OCI-LY7 (cell line): ENCODE data around the gene ENOSF1. TPM values are rescaled to one million over a fixed set of nuclear protein-coding genes. Genes with fewer than 3 reads are reported as not detected.

Experiments used
- BruUV-seq: library from RNA; stranded (reverse); fragments of 400-500 nt; replicated peaks from 2 replicates; lab custom pipeline; 2021; lab: Mats Ljungman, UMichigan
- CTCF ChIA-PET: fragments of 300-600 bp; sonication (Branson Sonifier 250); formaldehyde crosslinking; loops from one replicate; lab custom pipeline; 2022; ENCODE audit warnings: antibody characterized with exemption; ENCODE audit not compliant: unreplicated experiment; lab: Charles Lee
- POLR2A ChIA-PET: fragments of 300-600 bp; sonication (Branson Sonifier 250); formaldehyde crosslinking; loops from one replicate; lab custom pipeline; 2022; ENCODE audit warnings: antibody characterized with exemption; lab: Charles Lee
- DNase-seq: peaks from one replicate; pipeline ENCODE4 v3.0.0-alpha.2; 2015; ENCODE audit warnings: low spot score
- H2AFZ ChIP-seq: fragments of 200-600 bp; sonication (generic), shearing (Covaris generic); 2 replicates; pipeline ENCODE4 v1.6.1; 2014; ENCODE audit warnings: mild to moderate bottlenecking, antibody characterized with exemption, low read length, moderate library complexity
- H3K27ac ChIP-seq: fragments of 200-600 bp; sonication (generic); 2 replicates; pipeline ENCODE4 v1.5.1; 2014; ENCODE audit warnings: mixed run types, low read depth, mild to moderate bottlenecking, moderate library complexity, low read length, inconsistent platforms; ENCODE audit not compliant: poor library complexity, severe bottlenecking
- H3K36me3 ChIP-seq: fragments of 200-600 bp; sonication (generic); 2 replicates; pipeline ENCODE4 v1.6.1; 2014; ENCODE audit warnings: mild to moderate bottlenecking, antibody characterized with exemption, low read length, moderate library complexity, mixed read lengths; ENCODE audit not compliant: insufficient read depth
- H3K4me1 ChIP-seq: fragments of 200-600 bp; sonication (generic); 2 replicates; pipeline ENCODE4 v1.5.1; 2014; ENCODE audit warnings: mild to moderate bottlenecking, low read length; ENCODE audit not compliant: insufficient read depth, poor library complexity, severe bottlenecking
- H3K4me2 ChIP-seq: fragments of 200-600 bp; sonication (generic); 2 replicates; pipeline ENCODE4 v1.6.1; 2014; ENCODE audit warnings: mild to moderate bottlenecking, low read length
- H3K4me3 ChIP-seq: fragments of 200-600 bp; sonication (generic); 2 replicates; pipeline ENCODE4 v1.5.1; 2014; ENCODE audit warnings: mild to moderate bottlenecking, low read depth, low read length; ENCODE audit not compliant: poor library complexity, severe bottlenecking
- H3K79me2 ChIP-seq: fragments of 200-600 bp; sonication (generic); 2 replicates; pipeline ENCODE4 v1.6.1; 2016; ENCODE audit warnings: low read depth, mild to moderate bottlenecking, low read length, moderate library complexity, mixed read lengths; ENCODE audit not compliant: insufficient read depth
- H3K9me2 ChIP-seq: fragments of 200-600 bp; sonication (generic); 2 replicates; pipeline ENCODE4 v1.6.1; 2016; ENCODE audit warnings: mild to moderate bottlenecking, low read length, mixed read lengths; ENCODE audit not compliant: insufficient read depth
- H3K9me3 ChIP-seq: fragments of 200-600 bp; sonication (generic); 2 replicates; pipeline ENCODE4 v1.6.1; 2014; ENCODE audit warnings: mild to moderate bottlenecking, mixed run types, low read length, mixed read lengths
- H4K20me1 ChIP-seq: fragments of 200-600 bp; sonication (generic); 2 replicates; pipeline ENCODE4 v1.6.1; 2014; ENCODE audit warnings: mild to moderate bottlenecking, antibody characterized with exemption, low read length, moderate library complexity, mixed read lengths; ENCODE audit not compliant: insufficient read depth
- CTCF ChIP-seq: fragments of 200-600 bp; sonication (generic); conservative IDR thresholded peaks from 2 replicates; pipeline ENCODE4 v1.5.1; 2014; ENCODE audit warnings: mild to moderate bottlenecking, antibody characterized with exemption, low read length, moderate library complexity, mixed read lengths
- EZH2phosphoT487 ChIP-seq: fragments of 200-600 bp; sonication (generic); IDR thresholded peaks from 2 replicates; pipeline ENCODE4 v1.6.1; 2018; ENCODE audit warnings: low read depth, borderline replicate concordance, mild to moderate bottlenecking, mixed run types, antibody characterized with exemption, low read length, moderate library complexity, mixed read lengths
- intact Hi-C: fragments of 100-400 bp; cut with micrococcal nuclease; formaldehyde crosslinking; loops from one replicate; pipeline ENCODE4 v1.10.0; 2022; ENCODE audit not compliant: unreplicated experiment
- total RNA-seq, 2 experiments: library from RNA; depleted of rRNA in 1 of 2; stranded (reverse); fragments of >200 nt in 1 of 2; shearing (Covaris generic) in 1 of 2; gene quantifications; 2 replicates each; pipeline ENCODE4 v1.2.3, GENCODE V29; 2014 to 2022

Gene ENOSF1
- total RNA-seq, 2 experiments from 2014 or later, result 40.1 to 44.0 TPM

- no peak for DNase-seq
- no peaks in the 10 kb centered on the region for H3K4me1 ChIP-seq
- H3K4me2 ChIP-seq, result no peak overlapping the region
- peaks cover 19% of the 10 kb centered on the region for H3K36me3 ChIP-seq
- TF ChIP-seq EZH2phosphoT487 (no peak), CTCF (no peak)
- no peak overlapping the region for H3K27ac ChIP-seq
- POLR2A ChIA-PET, result interaction anchor here (1.9 kb wide), 1 partner anchor 20 kb away, joined by 5 read pairs; no protein-coding TSS in a partner anchor
- H3K9me2 ChIP-seq, result no peaks in the 10 kb centered on the region
- BruUV-seq, result no TSS peak
- H4K20me1 ChIP-seq, result no peaks in the 10 kb centered on the region
- no peak overlapping the region for H3K4me3 ChIP-seq
- CTCF ChIA-PET, result no interaction called here
- H3K9me3 ChIP-seq, result no peaks in the 10 kb centered on the region
- H2AFZ ChIP-seq, result no peak overlapping the region
- intact Hi-C loops, result no loop called here
- H3K79me2 ChIP-seq, result peaks cover 8% of the 10 kb centered on the region; the same call in 1 of the 2 replicates
Measured at GRCh38 chr18:706405-706804, 6.0 kb downstream of the ENOSF1 start.

GRCh38 chr18:703213-703967, 9.0 kb downstream of the ENOSF1 start:
- no peaks in the 10 kb centered on the region for H3K79me2 ChIP-seq
- H3K4me2 ChIP-seq, result no peak overlapping the region
- H4K20me1 ChIP-seq, result no peaks in the 10 kb centered on the region
- BruUV-seq, result no TSS peak
- H3K9me3 ChIP-seq, result no peaks in the 10 kb centered on the region
- no peaks in the 10 kb centered on the region for H3K4me1 ChIP-seq
- H2AFZ ChIP-seq, result no peak overlapping the region
- peaks cover 16% of the 10 kb centered on the region for H3K36me3 ChIP-seq
- DNase-seq, result no peak
- ChIA-PET CTCF (no interaction called here), POLR2A (interaction anchor here (0.6 kb wide), 1 partner anchor 10 kb away, joined by 3 read pairs; no protein-coding TSS in a partner anchor)
- TF ChIP-seq EZH2phosphoT487 (no peak), CTCF (no peak)
- no peak overlapping the region for H3K4me3 ChIP-seq
- no peak overlapping the region for H3K27ac ChIP-seq
- H3K9me2 ChIP-seq, result no peaks in the 10 kb centered on the region
- intact Hi-C loops, result no loop called here

DNA sequence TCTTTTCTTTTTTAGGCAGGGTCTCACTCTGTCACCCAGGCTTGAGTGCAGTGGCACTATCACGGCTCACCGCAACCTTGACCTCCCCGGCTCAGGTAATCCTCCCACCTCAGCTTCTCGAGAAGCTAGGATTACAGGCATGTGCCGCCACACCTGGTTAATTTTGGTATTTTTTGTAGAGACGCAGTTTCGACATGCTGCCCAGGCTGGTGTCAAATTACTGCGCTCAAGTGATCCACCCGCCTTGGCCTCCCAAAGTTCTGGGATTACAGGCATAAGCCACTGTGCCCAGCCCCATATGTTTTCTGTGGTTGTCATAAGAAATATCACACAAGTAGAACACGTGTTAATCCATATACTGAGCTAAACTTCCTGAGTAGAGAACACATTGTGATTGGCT, 14.6 kb downstream of the ENOSF1 start:
- intact Hi-C loops, result no loop called here
- TF ChIP-seq CTCF, result no peak
- TF ChIP-seq EZH2phosphoT487, result no peak
- Histone ChIP-seq H3K4me3 (no peak overlapping the region), H2AFZ (no peak overlapping the region), H3K79me2 (no peaks in the 10 kb centered on the region), H3K4me2 (no peak overlapping the region), H4K20me1 (no peaks in the 10 kb centered on the region), H3K9me3 (no peaks in the 10 kb centered on the region), H3K36me3 (peaks cover 5% of the 10 kb centered on the region), H3K9me2 (no peaks in the 10 kb centered on the region), H3K27ac (no peak overlapping the region), H3K4me1 (no peaks in the 10 kb centered on the region)
- CTCF ChIA-PET, result no interaction called here
- DNase-seq, result no peak
- BruUV-seq, result no TSS peak
- POLR2A ChIA-PET, result no interaction called here
